ENCODE results near the gene FAM217A.

FAM217A gene

DNA sequence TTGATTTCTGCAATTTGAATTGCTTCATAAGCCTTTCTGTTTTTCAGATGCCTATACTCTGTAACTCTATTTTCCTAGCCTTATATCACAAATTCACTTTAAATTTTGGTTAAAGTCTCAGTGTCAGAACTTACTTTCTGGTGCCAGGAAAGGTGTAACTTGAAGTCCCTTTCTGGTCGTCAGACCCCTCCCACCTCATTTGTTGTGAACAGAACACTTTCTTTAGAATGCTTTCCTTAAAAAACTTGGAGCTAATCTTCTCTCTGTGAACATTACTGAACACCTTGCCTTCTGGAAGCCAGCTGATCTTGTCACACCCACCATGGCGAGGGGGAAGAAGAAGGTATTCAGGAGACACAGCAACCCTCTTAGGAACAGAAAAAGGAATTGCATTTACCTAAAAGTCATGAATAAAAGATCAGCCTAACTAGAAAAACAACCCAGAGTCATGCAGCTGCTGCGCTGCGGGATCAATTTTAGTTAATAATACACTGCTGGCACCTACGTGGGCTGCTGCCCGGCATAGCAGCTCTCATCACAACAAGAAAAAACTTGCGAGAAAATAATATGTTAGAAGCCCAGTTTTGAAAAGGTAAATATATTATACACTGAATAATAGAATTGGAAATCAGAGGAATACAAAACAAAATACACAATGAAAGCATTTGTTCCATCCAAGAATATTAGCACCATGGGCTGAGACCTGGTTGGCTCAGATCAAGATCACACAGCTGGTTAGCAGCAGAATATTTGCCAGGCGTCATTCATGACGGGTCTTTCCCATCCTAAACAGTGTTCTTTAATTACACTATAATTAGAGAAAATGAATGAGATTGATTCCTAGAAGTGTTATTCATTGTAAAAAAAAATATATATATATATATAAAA is 5.8 kb upstream of the FAM217A start:
- no peak for DNase-seq

DNA sequence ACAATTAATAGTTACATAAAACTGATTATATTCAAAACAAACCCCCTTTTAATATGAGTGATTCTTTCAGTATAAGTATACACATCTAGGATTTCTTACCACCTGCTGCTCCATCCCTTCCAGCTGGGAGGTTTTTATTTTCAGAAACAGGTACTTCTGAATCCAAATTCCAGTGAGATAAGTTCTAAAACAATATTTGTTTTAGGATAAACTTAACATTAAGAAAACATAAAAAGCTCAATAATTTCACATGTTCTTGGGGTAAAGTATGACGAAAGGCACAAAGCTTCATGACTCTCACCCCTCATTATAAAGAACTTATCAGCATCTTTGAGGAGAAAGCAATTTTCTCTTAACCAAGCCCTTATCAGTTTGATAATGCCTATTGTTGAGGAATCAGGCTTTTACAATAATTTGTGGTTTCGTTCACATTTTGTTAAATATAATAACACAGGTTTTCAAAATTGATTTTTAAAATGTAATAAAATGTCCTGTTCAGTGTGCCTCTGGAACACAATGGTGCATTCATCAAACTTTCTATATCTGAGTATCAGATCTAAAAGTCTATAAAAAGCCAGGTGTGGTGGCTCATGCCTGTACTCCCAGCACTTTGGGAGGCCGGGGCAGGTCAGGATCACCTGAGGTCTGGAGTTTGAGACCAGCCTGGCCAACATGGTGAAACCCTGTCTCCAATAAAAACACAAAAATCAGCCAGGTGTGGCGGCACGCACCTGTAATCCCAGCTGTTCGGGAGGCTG is 4.3 kb downstream of the FAM217A start:
- DNase-seq = no peak

- no peak for DNase-seq
Observed at GRCh38 chr6:4071330-4071729, 7.6 kb downstream of the FAM217A start.

- no peak for DNase-seq
Observed at GRCh38 chr6:4069199-4069598, 9.7 kb downstream of the FAM217A start.

DNA sequence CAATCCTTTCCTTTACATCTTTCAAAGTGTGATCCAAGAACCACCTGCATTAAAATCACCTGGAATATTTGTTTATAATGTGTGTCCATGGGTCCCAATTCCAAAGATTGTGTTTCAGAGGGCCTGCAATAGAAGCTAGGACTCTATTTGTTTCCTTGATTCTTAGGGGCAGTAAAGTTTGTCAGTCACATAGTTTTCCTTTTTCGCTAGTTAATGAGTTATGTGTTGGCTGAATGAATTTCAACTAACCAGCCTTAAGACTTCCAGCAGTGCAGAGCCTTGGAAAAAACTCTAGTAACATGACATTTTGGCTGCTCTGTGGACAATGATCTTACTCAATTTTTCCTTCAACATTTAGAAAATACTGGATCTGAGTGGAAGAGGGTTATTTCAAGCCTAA is 11.3 kb downstream of the FAM217A start:
- DNase-seq = no peak

GRCh38 chr6:4066029-4066755 is 12.7 kb downstream of the FAM217A start:
- DNase-seq = no peak

DNA sequence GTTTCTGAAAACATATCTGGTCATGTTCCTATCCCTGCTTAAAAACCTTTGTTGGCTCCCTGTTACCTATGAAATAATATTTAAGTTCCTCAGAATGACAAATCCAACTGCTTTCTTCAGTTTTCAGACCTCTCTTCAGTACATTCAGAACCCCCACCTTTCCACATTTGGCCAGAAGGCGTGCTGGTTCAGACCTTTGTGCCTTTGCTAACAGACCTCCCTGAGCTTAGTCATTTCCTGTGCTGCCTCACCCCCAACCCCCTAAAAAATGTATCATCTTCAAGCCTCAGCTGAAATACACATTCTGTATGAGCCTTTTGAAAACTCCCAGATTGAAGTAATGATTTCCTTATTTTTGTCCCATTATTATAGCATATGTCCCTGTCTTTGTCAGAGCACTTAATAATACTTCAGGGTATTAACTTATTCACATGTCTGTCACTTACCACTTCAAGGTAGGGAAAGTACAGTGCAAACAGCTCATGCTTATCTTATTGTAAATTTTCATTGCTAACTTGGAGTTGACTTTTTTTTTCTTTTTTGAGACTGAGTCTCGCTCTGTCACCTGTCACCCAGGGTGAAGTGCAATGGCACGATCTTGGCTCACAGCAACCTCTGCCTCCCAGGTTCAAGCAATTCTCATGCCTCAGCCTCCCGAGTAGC is 19.7 kb downstream of the FAM217A start:
- no peak for DNase-seq

- no peak for DNase-seq
Observed at GRCh38 chr6:4057036-4057435, 21.9 kb downstream of the FAM217A start.

DNA sequence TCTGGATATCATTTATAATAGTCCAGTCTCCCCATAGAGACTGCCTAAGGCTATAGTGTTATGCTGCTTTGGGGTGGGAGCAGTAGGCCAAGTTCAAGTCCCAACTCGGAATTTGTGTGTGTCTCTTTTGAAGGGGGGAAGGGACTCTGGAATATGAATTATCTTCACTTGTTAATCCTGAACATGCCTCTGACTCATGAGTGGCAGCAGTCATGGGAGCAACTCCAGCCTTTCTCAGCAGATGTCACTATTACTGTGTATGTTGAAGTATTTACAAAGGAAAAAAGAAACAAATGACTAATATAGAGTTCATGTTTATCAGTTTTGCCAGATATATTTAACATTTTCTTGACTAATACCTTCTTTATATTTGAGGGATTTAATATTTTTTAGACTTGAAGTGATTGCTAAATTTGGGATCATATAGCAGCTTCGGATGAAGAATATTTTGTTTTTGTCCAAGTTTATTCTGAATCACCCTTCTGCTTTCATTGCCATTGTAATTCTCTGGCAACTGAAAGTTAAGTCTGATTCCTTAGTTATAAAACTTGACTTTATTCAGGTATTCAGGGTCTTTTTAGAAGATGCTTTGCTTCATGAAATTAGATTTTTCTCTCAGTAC is 23.4 kb downstream of the FAM217A start:
- DNase-seq = no peak

DNA sequence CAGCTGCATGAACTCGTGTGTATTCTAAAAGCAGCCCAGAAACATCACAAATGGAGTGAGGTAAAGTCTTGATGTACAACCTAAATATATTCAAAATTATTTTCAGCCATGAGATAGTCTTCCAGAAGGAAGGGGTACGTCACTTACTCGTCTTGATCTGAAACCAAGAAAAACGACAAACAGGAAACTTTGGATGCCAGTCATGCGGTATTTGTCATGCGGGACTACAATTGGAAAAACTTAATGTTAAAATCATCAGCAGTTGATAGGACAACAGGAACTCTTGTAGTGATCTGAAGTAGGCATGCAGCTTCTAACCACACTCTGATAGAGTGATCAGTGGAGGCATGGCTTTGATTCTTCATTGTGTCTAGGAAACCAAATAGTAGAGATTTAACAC is 29.7 kb downstream of the FAM217A start:
- no peak for DNase-seq

- no peak for DNase-seq
Observed at GRCh38 chr6:4041480-4041879, 37.5 kb downstream of the FAM217A start.

- DNase-seq = no peak
Observed at GRCh38 chr6:4039348-4039747, 39.6 kb downstream of the FAM217A start.

DNA sequence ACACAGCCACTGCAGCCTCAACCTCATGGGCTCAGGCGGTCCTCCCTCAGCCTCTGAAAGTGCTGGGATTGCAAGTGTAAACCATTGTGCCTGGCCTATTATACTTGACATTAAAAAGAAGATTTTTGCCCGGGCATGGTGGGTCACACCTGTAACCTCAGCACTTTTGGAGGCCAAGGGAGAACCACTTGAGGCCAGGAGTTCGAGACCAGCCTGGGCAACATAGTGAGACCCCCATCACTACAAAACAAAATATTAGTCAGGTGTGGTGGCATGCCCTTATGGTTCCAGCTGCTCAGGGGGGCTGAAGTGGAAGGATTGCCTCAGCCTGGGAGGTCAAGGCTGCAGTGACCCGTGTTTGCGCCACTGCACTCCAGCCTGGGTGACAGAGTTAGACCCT is 42.4 kb downstream of the FAM217A start:
- DNase-seq = no peak

DNA sequence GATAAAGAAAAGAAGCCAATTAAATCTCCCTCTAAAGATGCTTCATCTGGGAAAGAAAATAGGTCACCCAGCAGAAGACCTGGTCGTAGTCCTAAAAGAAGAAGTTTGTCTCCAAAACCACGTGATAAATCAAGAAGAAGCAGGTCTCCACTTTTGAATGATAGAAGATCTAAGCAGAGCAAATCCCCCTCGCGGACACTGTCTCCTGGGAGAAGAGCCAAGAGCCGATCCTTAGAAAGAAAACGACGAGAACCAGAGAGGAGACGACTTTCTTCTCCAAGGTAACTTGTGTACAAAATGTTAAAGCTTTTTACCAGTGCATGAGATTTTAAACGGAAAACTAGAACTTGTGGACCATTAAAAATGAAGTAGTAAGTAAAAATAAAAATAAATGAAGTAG is 46.5 kb downstream of the FAM217A start:
- DNase-seq = no peak

GRCh38 chr6:4031442-4031841 is 47.5 kb downstream of the FAM217A start:
- no peak for DNase-seq

- no peak for DNase-seq
Observed at GRCh38 chr6:4030669-4031068, 48.3 kb downstream of the FAM217A start.

GRCh38 chr6:4029687-4030086 is 49.2 kb downstream of the FAM217A start:
- no peak for DNase-seq

DNA sequence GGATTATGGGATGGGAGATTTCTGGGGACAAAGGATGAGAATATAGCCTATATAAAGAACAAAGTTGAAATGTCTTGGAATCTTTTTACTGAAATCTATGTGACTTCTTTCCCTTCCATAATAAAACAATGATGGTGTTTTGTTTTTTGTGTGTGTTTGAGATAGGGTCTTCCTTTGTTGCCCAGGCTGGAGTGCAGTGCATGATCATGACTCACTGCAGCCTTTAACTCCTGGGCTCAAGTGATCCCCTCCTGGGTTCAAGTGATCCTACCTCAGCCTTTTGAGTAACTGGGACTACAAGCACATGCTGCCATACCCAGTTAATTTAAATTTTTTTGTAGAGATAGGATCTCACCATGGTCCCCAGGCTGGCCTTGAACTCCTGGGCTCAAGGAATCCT is 50.9 kb downstream of the FAM217A start:
- DNase-seq = no peak

DNA sequence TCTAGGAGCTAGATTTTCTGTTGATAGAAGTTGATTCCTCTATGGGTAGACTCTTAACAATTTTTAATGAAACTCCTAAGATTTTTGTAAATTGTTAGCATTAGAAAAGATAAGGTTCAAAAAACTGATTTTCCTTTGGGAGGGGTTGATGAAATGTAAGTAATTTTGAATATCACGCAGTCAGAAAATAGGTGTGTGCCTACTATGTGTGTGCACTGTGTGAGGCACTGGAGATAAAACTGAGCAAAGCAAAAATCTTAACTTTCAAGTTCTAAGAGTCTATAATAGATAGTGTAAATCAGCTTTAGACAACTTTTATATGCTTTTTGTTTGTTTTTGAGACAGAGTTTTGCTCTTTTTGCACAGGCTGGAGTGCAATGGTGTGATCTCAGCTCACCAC is 53.3 kb downstream of the FAM217A start:
- no peak for DNase-seq

DNA sequence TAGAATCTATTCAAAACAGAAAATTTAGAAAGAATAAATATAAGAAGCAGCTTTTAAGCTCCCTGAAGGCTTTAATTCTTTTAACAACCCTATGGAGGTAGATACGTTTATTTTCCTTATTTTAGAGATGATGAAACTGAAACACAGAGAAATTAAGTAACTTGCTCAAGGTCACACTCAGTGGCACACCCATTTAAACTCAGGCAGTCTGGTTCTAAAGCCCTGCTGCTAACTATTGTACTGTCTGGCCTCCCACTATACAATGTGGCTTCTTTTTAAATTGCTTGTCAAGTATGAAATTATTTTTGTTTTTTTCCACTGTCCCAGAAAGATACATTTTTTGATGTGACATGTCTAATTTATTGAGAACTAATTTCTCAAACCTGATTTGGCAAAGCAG is 55.7 kb downstream of the FAM217A start:
- DNase-seq = no peak

GRCh38 chr6:4021854-4022695 is 56.9 kb downstream of the FAM217A start:
- no peak for DNase-seq
